Measurements from ENCODE around the gene NLRC5. TPM values are rescaled to one million over a fixed set of nuclear protein-coding genes. Genes with fewer than 3 reads are reported as not detected.

Gene NLRC5
- total RNA-seq, 1 donor from 2014 or later = not detected

DNA sequence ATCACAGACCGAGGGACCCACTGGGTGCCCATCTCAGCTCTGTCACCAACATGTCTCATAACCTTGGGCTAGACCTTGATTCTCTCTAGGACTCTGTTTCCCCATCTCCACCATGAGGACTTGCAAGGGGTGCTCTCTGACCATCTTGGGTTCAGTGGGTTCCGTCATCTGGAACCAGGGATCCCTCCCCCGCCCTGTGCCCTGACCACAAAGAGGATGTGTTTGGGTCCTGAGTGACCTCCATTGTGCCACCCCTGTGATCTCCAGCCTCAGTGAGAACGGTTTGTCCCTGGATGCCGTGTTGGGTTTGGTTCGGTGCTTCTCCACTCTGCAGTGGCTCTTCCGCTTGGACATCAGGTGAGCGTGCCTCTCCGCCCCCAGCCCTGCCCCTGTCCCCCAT, 53.9 kb downstream of the NLRC5 start:
- no peak for DNase-seq (ENCODE audit: low spot score)
- Histone ChIP-seq H3K9me3 (ENCODE audit: low read depth) (no peaks in the 10 kb centered on the region), H3K79me2 (ENCODE audit: low read depth) (no peaks in the 10 kb centered on the region), H2AFZ (replicated peaks) (no peak overlapping the region), H3K4me2 (no peak overlapping the region), H3K4me3 (no peak overlapping the region), H3K27me3 (no peaks in the 10 kb centered on the region), H3K36me3 (no peaks in the 10 kb centered on the region), H3K9ac (no peak overlapping the region), H4K20me1 (ENCODE audit: low read depth) (no peaks in the 10 kb centered on the region), H3K4me1 (peaks cover 5% of the 10 kb centered on the region), H3K27ac (no peak overlapping the region), H3F3A (ENCODE audit: low read depth) (no peaks in the 10 kb centered on the region)
- Mint-ChIP-seq H3K4me1 (peaks cover 8% of the 10 kb centered on the region), H3K4me3 (no peak overlapping the region), H3K36me3 (no peaks in the 10 kb centered on the region), H3K27ac (no peak overlapping the region), H3K9me3 (peaks cover 10% of the 10 kb centered on the region), H3K27me3 (ENCODE audit: insufficient read depth, low read depth) (peaks cover 9% of the 10 kb centered on the region)
- TF ChIP-seq EZH2phosphoT487 (IDR thresholded peaks at IDR 0.05) (no peak), CTCF (IDR thresholded peaks at IDR 0.05) (no peak), EZH2 (IDR thresholded peaks at IDR 0.05) (no peak)

- Histone ChIP-seq H3F3A (ENCODE audit: low read depth) (no peaks in the 10 kb centered on the region), H3K79me2 (ENCODE audit: low read depth) (no peaks in the 10 kb centered on the region), H3K9me3 (ENCODE audit: low read depth) (no peaks in the 10 kb centered on the region), H3K27me3 (no peaks in the 10 kb centered on the region), H3K4me1 (peaks cover 5% of the 10 kb centered on the region), H4K20me1 (ENCODE audit: low read depth) (no peaks in the 10 kb centered on the region), H3K36me3 (no peaks in the 10 kb centered on the region), H3K27ac (no peak overlapping the region), H3K4me3 (no peak overlapping the region), H2AFZ (replicated peaks) (peak overlapping the region; percentile 53), H3K9ac (no peak overlapping the region), H3K4me2 (peak overlapping the region; percentile 20)
- Mint-ChIP-seq H3K9me3 (peaks cover 10% of the 10 kb centered on the region), H3K4me1 (peaks cover 9% of the 10 kb centered on the region), H3K4me3 (no peak overlapping the region), H3K27me3 (ENCODE audit: insufficient read depth, low read depth) (peaks cover 6% of the 10 kb centered on the region), H3K27ac (no peak overlapping the region), H3K36me3 (no peaks in the 10 kb centered on the region)
- TF ChIP-seq EZH2 (IDR thresholded peaks at IDR 0.05) = no peak
- TF ChIP-seq EZH2phosphoT487 (IDR thresholded peaks at IDR 0.05) = no peak
- TF ChIP-seq CTCF (IDR thresholded peaks at IDR 0.05) = no peak
- no peak for DNase-seq (ENCODE audit: low spot score)
Observed at GRCh38 chr16:57044931-57045693, 55.8 kb downstream of the NLRC5 start.

GRCh38 chr16:57045694-57046381, 56.5 kb downstream of the NLRC5 start:
- H2AFZ ChIP-seq (replicated peaks) = peak overlapping the region; percentile 53
- peak; percentile 82 for DNase-seq (ENCODE audit: low spot score)
- peaks cover 9% of the 10 kb centered on the region for H3K4me1 Mint-ChIP-seq
- no peaks in the 10 kb centered on the region for H3F3A ChIP-seq (ENCODE audit: low read depth)
- H3K4me3 Mint-ChIP-seq = peak overlapping the region; percentile 2
- H3K36me3 ChIP-seq = no peaks in the 10 kb centered on the region
- H3K9me3 ChIP-seq (ENCODE audit: low read depth) = no peaks in the 10 kb centered on the region
- H3K27me3 Mint-ChIP-seq (ENCODE audit: insufficient read depth, low read depth) = peaks cover 6% of the 10 kb centered on the region
- no peak overlapping the region for H3K4me3 ChIP-seq
- no peaks in the 10 kb centered on the region for H3K27me3 ChIP-seq
- peaks cover 10% of the 10 kb centered on the region for H3K9me3 Mint-ChIP-seq
- no peak overlapping the region for H3K27ac Mint-ChIP-seq
- TF ChIP-seq CTCF (IDR thresholded peaks at IDR 0.05) (peak; percentile 68), EZH2phosphoT487 (IDR thresholded peaks at IDR 0.05) (no peak)
- H3K36me3 Mint-ChIP-seq = no peaks in the 10 kb centered on the region
- H3K79me2 ChIP-seq (ENCODE audit: low read depth) = no peaks in the 10 kb centered on the region
- no peak overlapping the region for H3K27ac ChIP-seq
- H3K4me1 ChIP-seq = peaks cover 8% of the 10 kb centered on the region
- H4K20me1 ChIP-seq (ENCODE audit: low read depth) = no peaks in the 10 kb centered on the region
- no peak overlapping the region for H3K9ac ChIP-seq
- peak overlapping the region; percentile 20 for H3K4me2 ChIP-seq

Measured in neural progenitor cell (in vitro differentiated cells).